NCI-H2107 treated with DMSO at 0.1 percent for 48 hours (cell line): ENCODE data around the gene PALB2.

ENCODE experiments used
- DNase-seq: peaks from one replicate; lab custom pipeline; 2025; ENCODE audit not compliant: unreplicated experiment; lab: John Stamatoyannopoulos, UW

PALB2 gene

DNA sequence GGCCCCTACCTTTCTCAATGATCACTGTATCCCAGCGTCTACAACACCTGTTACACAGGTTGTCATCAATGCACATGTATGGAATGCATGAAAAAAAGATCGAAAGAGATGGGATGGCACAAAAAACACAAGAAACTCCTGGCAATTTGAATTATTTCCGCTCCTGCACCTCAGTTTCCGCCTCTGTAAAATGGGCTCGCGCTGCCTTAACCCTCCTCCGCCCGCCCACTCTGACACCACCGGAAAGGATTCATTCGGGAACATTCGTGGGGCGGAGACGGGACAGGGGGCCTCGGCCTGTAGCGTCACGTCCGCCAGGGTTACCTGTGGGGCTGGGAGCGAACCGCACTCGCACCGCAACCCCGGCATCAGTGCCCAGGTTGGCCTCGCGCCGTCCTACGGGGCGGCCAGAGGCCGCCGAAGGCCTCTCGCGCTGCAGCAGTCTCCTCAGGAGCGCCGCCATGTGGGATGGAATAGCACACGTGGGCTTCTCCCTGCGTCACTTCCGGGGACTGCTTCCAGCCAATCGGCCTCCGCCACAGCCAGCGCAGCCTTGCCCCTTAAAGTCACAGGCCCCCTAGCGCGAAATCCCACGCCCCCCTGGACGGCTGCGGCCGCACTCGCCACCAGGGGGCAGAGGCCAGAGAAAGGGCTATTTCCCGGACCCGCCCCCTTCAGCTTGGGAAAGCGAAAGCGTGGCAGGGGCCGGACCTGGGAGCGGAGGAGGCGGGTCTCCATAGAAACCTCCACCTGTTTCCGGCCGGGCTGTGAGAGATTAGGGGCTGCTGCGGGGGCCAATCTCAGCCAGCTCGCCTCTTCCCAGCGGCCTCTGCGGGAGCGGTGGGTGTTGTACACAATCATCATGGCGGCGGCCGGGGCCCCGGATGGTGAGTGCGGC, 84.0 kb downstream of the PALB2 start, which contains the start of the genes EARS2 and UBFD1:
Gene EARS2, minus strand, starts transcription at position 470 of the 898 bp plus-strand sequence. Its CDS starts 7 bp downstream, at position 463.
Gene UBFD1, plus strand, starts transcription at position 847 of the 898 bp plus-strand sequence. Its CDS starts 16 bp downstream, at position 863.
- DNase-seq = peak; percentile 99

DNA sequence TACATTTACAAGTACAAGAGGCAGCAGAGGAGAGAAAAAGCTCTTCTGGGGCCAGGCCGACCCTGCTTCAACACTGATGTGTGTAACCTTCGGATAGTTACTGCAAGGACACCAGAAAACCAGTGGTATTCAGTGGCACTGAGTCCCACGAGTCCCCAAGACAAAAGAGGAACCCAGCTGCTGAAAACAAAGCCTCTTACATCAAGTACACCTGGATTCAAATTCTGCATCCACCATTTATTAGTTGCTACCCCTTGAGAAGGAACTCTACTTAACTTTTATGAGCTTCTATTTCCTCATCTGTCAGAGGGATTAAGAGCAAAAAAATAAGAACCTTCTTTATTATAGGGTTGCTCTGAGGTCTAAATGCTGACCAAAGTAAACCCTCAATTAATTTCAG, 86.6 kb downstream of the PALB2 start:
- no peak for DNase-seq
